HCT116 (cell line): ENCODE data around the gene ADAMTS5.

Experiments
- POLR2A ChIP-seq: IDR thresholded peaks from 2 replicates; pipeline ENCODE4 v1.7.0; 2011; ENCODE audit warnings: borderline replicate concordance; ENCODE audit not compliant: insufficient read depth, insufficient read length; ENCODE audit errors: extremely low read depth
- POLR2AphosphoS5 ChIP-seq: IDR thresholded peaks from 2 replicates; pipeline ENCODE4 v1.6.1; 2011; ENCODE audit warnings: mild to moderate bottlenecking, low read depth, low read length, moderate library complexity
- TF ChIP-seq, protein P1 (sequence below): IDR thresholded peaks from 2 replicates; pipeline ENCODE4 v1.6.1; 2012

DNA sequence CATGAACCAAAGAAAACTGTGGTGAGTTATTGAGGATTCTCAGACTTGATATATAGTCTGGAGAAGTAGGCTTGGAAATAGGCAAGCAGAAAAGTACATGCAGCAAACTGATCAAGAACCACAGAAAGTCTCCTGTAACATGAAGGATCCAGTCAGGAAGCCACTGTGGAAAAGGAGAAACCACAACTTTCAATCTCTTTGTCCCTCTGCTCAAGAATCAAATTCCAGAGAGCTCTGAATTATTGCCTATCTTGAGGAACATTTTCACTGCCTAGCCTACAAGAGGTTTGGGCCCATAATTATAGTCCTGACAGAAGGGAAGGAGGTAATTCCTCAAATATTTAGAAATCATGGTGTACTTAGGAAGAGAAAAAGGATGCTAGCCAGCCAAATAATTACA lies 78.6 kb downstream of the ADAMTS5 start:
- TF ChIP-seq POLR2AphosphoS5 (no peak), POLR2A (no peak)
- TF ChIP-seq, protein P1, sequence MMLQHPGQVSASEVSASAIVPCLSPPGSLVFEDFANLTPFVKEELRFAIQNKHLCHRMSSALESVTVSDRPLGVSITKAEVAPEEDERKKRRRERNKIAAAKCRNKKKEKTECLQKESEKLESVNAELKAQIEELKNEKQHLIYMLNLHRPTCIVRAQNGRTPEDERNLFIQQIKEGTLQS = no peak
